HEK293T (cell line): ENCODE measurements around the gene RYK.

Source experiments
- CTCF ChIA-PET: fragments of 350-600 bp; formaldehyde crosslinking; extraction: SDS; loops from one replicate; lab custom pipeline; 2021; ENCODE audit warnings: antibody characterized with exemption, inconsistent platforms; lab: Yijun Ruan, JAX
- POLR2A ChIA-PET: fragments of 350-600 bp; formaldehyde crosslinking; extraction: SDS; loops from one replicate; lab custom pipeline; 2020; ENCODE audit warnings: antibody characterized with exemption, inconsistent platforms; lab: Yijun Ruan, JAX
- DNase-seq: peaks from one replicate; pipeline ENCODE4 v3.0.0; 2012; ENCODE audit warnings: mixed read lengths; ENCODE audit errors: extremely low spot score
- ARNT ChIP-seq: fragments of 450-650 bp; IDR thresholded peaks from 2 replicates; pipeline ENCODE4 v1.6.1; 2017; ENCODE audit warnings: mild to moderate bottlenecking
- BHLHE40 ChIP-seq: fragments of 450-650 bp; IDR thresholded peaks from 2 replicates; pipeline ENCODE4 v1.6.1; 2016; ENCODE audit warnings: mild to moderate bottlenecking, moderate library complexity, borderline replicate concordance
- CTBP1 ChIP-seq: fragments of 450-650 bp; IDR thresholded peaks from 2 replicates; pipeline ENCODE4 v1.6.1; 2016; ENCODE audit warnings: borderline replicate concordance
- ELF4 ChIP-seq: fragments of 450-650 bp; IDR thresholded peaks from 2 replicates; pipeline ENCODE4 v1.6.1; 2017; ENCODE audit warnings: antibody characterized with exemption
- FOXA1 ChIP-seq: fragments of 450-650 bp; IDR thresholded peaks from 2 replicates; pipeline ENCODE4 v1.6.1; 2016; ENCODE audit warnings: mild to moderate bottlenecking
- FOXK2 ChIP-seq: fragments of 450-650 bp; IDR thresholded peaks from 2 replicates; pipeline ENCODE4 v1.6.1; 2016; ENCODE audit warnings: mild to moderate bottlenecking
- FOXM1 ChIP-seq: fragments of 450-650 bp; IDR thresholded peaks from 2 replicates; pipeline ENCODE4 v1.6.1; 2017; ENCODE audit warnings: mild to moderate bottlenecking, borderline replicate concordance
- HDGF ChIP-seq: fragments of 450-650 bp; IDR thresholded peaks from 2 replicates; pipeline ENCODE4 v1.6.1; 2017; ENCODE audit warnings: antibody characterized with exemption, borderline replicate concordance
- L3MBTL2 ChIP-seq: fragments of 450-650 bp; conservative IDR thresholded peaks from 2 replicates; pipeline ENCODE4 v1.6.1; 2016; ENCODE audit warnings: mild to moderate bottlenecking
- LEF1 ChIP-seq: fragments of 450-650 bp; IDR thresholded peaks from 2 replicates; pipeline ENCODE4 v1.6.1; 2017; ENCODE audit warnings: mild to moderate bottlenecking, borderline replicate concordance
- NFRKB ChIP-seq: fragments of 450-650 bp; IDR thresholded peaks from 2 replicates; pipeline ENCODE4 v1.6.1; 2016; ENCODE audit warnings: mild to moderate bottlenecking, moderate library complexity
- SP1 ChIP-seq: fragments of 450-650 bp; IDR thresholded peaks from 2 replicates; pipeline ENCODE4 v1.6.1; 2017
- SUZ12 ChIP-seq: fragments of 450-650 bp; IDR thresholded peaks from 2 replicates; pipeline ENCODE4 v1.6.1; 2016; ENCODE audit warnings: mild to moderate bottlenecking
- TARDBP ChIP-seq: fragments of 450-650 bp; IDR thresholded peaks from 2 replicates; pipeline ENCODE4 v1.6.1; 2016
- ZNF384 ChIP-seq: fragments of 450-650 bp; IDR thresholded peaks from 2 replicates; pipeline ENCODE4 v1.6.1; 2016
- TF ChIP-seq, protein P1 (sequence below): fragments of 450-650 bp; IDR thresholded peaks from 2 replicates; pipeline ENCODE4 v1.6.1; 2016

RYK gene

DNA sequence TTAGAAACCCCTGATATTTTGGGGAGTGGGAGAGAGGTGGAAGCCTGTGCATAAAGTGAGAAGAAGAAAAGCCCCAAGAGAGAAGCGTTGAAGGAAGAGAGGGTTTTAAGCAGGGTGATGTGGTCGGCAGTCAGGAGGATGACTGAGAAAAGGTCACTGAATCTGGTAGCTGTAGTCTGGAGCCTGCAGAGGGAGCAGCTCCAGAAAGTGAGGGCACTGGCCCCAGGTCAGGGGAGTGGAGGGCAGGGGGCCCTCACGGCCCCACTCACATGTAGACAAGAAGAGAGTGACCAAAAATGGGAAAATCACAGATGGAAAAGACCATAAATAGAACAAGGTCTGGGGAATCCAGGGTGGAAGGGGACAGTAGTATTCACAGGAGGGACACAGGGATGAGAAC is 105.5 kb downstream of the RYK start:
- POLR2A ChIA-PET: no interaction called here
- TF ChIP-seq, protein P1, sequence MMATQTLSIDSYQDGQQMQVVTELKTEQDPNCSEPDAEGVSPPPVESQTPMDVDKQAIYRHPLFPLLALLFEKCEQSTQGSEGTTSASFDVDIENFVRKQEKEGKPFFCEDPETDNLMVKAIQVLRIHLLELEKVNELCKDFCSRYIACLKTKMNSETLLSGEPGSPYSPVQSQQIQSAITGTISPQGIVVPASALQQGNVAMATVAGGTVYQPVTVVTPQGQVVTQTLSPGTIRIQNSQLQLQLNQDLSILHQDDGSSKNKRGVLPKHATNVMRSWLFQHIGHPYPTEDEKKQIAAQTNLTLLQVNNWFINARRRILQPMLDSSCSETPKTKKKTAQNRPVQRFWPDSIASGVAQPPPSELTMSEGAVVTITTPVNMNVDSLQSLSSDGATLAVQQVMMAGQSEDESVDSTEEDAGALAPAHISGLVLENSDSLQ: no peak
- TF ChIP-seq ZNF384 (no peak), HDGF (no peak), CTBP1 (no peak), ARNT (no peak), SP1 (no peak), NFRKB (no peak), BHLHE40 (no peak), FOXK2 (no peak), SUZ12 (no peak), LEF1 (no peak)
- CTCF ChIA-PET: no interaction called here
- no peak for DNase-seq

DNA sequence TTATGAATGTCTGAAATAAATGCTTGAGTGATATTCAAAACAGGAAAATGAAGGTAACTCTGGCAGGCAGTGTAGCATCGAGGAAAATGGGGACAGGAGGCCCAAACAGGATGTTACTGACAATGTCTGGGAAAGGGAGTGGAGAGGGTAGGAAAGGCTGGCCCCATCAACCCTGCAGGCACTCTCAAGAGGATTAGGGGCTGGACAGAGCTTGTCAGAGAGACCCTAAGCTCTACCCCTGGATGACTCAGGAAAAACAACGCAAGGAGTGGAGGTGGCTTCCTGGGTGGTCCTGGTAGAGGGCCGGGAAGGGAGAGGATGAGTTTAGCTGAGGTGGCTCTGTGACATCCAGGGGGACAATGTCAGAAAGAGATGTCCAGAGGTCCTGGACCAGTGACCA is 106.0 kb downstream of the RYK start:
- CTCF ChIA-PET: interaction anchor here (0.5 kb wide), 1 partner anchor 83 kb away, joined by 4 read pairs; no protein-coding TSS in a partner anchor

DNA sequence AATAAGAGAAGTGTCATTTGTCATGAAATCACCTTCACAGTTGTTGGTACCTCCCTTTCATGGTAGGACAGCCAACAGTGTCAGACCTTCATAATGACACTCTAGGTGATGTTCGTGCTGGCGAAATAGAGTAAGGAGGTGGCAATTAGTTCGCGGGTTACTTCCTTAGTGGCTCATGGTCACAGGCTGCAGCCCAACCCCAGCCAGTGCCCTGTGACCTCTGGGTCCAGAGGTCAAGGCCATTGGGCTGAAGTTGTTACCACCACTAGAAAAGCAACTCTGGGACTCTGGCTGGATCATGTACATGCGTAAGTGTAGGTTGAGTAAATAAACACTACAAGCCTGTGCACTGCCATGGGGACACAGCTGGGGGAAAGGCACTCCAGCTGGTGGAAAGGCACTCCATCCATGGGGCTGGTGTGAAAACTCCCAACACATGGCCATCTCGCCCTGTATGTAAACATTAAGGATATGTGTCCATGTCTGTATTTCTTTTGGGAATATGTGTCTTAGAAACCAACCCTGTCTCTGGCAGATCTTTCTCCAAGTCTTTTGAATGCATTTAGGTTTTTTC is 106.7 kb downstream of the RYK start:
- ChIA-PET CTCF (no interaction called here), POLR2A (no interaction called here)
- TF ChIP-seq BHLHE40: no peak
- TF ChIP-seq SUZ12: no peak
- TF ChIP-seq SP1: no peak
- no peak for TF ChIP-seq FOXA1
- TF ChIP-seq L3MBTL2: no peak
- TF ChIP-seq ARNT: no peak
- TF ChIP-seq ELF4: no peak
- TF ChIP-seq, protein P1: no peak
- TF ChIP-seq LEF1: no peak
- TF ChIP-seq FOXM1: no peak
- no peak for DNase-seq

More for the DNA sequence above, 106.0 kb downstream of the RYK start:
- POLR2A ChIA-PET: no interaction called here
- no peak for TF ChIP-seq LEF1
- no peak for TF ChIP-seq CTBP1
- no peak for TF ChIP-seq FOXM1
- TF ChIP-seq HDGF: no peak
- TF ChIP-seq FOXK2: no peak
- no peak for TF ChIP-seq SP1
- TF ChIP-seq FOXA1: no peak
- no peak for TF ChIP-seq L3MBTL2
- no peak for TF ChIP-seq ELF4
- no peak for TF ChIP-seq ARNT
- no peak for TF ChIP-seq ZNF384
- no peak for DNase-seq

DNA sequence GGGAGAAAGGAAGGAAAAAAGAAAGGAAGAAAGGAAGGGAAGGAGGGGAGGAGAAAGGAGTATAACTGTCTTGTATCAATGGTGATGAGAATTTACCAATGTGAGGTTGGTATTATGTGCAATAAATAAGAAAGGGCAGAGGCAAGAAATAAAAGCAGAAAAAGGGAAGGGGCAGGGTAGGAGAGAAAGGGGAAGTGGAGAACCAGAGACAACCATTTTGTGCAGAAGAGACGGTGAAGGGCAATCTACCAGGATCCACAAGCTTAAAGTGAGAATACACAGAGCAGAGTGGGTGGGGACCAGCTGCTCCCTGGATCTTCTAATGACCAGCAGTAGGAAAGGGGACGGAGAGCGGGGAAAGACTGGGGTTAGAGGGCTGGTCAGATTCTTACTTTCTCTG is 114.1 kb downstream of the RYK start:
- ChIA-PET CTCF (interaction anchor here (0.7 kb wide), 1 partner anchor 73 kb away, joined by 4 read pairs; no protein-coding TSS in a partner anchor), POLR2A (no interaction called here)
- no peak for DNase-seq
- TF ChIP-seq ARNT (no peak), SP1 (no peak), FOXK2 (no peak), TARDBP (no peak), ZNF384 (no peak)

DNA sequence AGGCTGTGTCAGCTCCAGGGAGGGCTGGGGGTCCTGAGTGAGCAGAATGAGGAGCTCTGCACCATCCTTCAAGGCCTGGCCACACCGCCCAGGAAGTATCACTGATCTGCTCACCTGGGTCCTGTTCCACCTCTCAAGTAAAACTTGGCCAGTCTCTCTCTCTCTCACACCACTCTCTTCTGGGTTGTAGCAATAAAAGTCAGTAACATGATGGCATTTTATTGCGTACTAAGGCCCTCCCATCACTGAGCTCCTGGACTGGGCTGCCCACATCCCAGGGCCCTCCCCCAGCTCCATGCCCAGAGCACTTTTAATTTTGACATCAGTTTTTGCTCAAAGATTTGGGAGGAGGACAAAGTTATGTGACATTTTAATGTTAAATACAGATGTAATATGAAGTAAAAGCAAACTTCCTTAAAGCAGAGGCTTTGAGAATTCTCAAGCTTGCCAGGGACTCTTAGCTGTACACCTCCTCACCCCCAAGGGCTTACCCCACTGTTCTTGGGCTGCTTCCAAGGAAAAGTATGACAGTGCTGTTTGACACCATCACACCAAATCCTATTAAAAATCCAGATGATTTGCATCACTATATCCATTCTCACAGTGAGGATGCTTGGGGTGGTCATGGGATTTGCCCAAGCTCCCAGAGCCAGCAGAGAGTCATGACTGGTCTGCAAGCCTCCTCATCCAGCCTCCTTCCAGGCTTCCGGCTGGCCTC is 115.8 kb downstream of the RYK start:
- DNase-seq: no peak
- TF ChIP-seq ELF4: no peak
- no peak for TF ChIP-seq HDGF
- no peak for TF ChIP-seq TARDBP
- no peak for TF ChIP-seq NFRKB
- TF ChIP-seq FOXM1: no peak
- ChIA-PET CTCF (no interaction called here), POLR2A (no interaction called here)

DNA sequence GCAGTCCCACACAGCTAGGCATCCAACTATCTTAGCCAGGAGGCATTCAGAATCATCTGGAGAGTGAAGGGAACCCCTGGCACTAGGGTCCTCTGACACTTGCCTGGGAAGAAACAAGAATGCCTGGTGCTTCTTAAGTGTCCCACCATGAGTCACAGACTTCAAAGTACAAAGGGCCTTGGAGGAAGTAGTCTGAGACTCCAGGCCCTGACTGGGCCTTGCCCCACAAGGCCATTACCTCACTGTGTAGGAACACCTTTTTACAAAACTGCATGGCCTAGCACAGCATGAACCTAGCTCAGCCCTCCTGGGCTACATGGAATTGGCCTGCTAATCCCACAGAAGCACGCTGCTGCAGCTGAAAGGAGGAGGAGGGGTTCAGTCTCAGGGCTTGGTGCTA is 116.4 kb downstream of the RYK start:
- CTCF ChIA-PET: no interaction called here
- POLR2A ChIA-PET: no interaction called here
- no peak for DNase-seq
- no peak for TF ChIP-seq ARNT
- no peak for TF ChIP-seq SP1
- TF ChIP-seq L3MBTL2: no peak
- TF ChIP-seq SUZ12: no peak
- TF ChIP-seq ZNF384: no peak
- no peak for TF ChIP-seq HDGF
- no peak for TF ChIP-seq FOXA1

DNA sequence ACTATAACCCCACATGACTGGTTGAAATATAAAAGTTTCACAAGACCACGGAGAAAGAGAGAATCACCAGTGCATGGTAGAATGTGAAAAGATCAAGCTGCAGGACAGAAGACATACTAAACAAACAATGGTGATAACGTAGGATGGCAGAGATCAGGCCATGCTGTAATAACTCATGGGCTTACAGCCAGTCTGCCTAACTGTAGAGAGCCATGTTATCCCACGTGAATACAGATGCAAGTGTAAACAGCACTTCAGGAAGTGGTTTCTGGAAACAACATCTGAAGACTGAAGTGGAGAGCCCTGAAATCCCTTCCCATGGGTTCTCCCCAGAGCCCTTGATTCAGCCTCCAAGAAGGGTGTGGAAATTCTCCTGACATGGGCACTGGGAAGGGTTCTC is 117.7 kb downstream of the RYK start:
- ChIA-PET POLR2A (no interaction called here), CTCF (no interaction called here)
- no peak for TF ChIP-seq SUZ12
- TF ChIP-seq SP1: no peak
- no peak for TF ChIP-seq ZNF384
- TF ChIP-seq FOXA1: no peak
- no peak for TF ChIP-seq CTBP1

More for the DNA sequence above, 117.7 kb downstream of the RYK start:
- no peak for DNase-seq
